Measurements from ENCODE around the gene SMC5.
"Not testable (repeated sequence)": the region's sequence is repeated elsewhere in the genome, so short reads cannot be mapped to it uniquely, and the experiment has no call there.

The SMC5 gene

GRCh38 chr9:70304810-70305209, 46.0 kb downstream of the SMC5 start:
- TF ChIP-seq, protein P1, sequence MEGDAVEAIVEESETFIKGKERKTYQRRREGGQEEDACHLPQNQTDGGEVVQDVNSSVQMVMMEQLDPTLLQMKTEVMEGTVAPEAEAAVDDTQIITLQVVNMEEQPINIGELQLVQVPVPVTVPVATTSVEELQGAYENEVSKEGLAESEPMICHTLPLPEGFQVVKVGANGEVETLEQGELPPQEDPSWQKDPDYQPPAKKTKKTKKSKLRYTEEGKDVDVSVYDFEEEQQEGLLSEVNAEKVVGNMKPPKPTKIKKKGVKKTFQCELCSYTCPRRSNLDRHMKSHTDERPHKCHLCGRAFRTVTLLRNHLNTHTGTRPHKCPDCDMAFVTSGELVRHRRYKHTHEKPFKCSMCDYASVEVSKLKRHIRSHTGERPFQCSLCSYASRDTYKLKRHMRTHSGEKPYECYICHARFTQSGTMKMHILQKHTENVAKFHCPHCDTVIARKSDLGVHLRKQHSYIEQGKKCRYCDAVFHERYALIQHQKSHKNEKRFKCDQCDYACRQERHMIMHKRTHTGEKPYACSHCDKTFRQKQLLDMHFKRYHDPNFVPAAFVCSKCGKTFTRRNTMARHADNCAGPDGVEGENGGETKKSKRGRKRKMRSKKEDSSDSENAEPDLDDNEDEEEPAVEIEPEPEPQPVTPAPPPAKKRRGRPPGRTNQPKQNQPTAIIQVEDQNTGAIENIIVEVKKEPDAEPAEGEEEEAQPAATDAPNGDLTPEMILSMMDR (IDR thresholded peaks at IDR 0.05; ENCODE audit: insufficient read depth, low read depth, low read length, missing control alignments), result no peak
- H3K4me3 ChIP-seq (ENCODE audit: low read length), result no peak overlapping the region
- DNase-seq (ENCODE audit: low read depth), result no peak

- DNase-seq (ENCODE audit: low read depth), result peak; percentile 39
- TF ChIP-seq, protein P1 (IDR thresholded peaks at IDR 0.05; ENCODE audit: insufficient read depth, low read depth, low read length, missing control alignments), result no peak
- no peak overlapping the region for H3K4me3 ChIP-seq (ENCODE audit: low read length)
These were observed 56.6 kb downstream of the SMC5 start for GRCh38 chr9:70315389-70315788.

GRCh38 chr9:70318002-70318401, 59.2 kb downstream of the SMC5 start:
- H3K4me3 ChIP-seq (ENCODE audit: low read length), result no peak overlapping the region
- TF ChIP-seq, protein P1 (IDR thresholded peaks at IDR 0.05; ENCODE audit: insufficient read depth, low read depth, low read length, missing control alignments), result no peak
- no peak for DNase-seq (ENCODE audit: low read depth)

- no peak for DNase-seq (ENCODE audit: low read depth)
- H3K4me3 ChIP-seq (ENCODE audit: low read length), result no peak overlapping the region
- TF ChIP-seq, protein P1 (IDR thresholded peaks at IDR 0.05; ENCODE audit: insufficient read depth, low read depth, low read length, missing control alignments), result no peak
These were observed 63.3 kb downstream of the SMC5 start for GRCh38 chr9:70322096-70322495.

DNA sequence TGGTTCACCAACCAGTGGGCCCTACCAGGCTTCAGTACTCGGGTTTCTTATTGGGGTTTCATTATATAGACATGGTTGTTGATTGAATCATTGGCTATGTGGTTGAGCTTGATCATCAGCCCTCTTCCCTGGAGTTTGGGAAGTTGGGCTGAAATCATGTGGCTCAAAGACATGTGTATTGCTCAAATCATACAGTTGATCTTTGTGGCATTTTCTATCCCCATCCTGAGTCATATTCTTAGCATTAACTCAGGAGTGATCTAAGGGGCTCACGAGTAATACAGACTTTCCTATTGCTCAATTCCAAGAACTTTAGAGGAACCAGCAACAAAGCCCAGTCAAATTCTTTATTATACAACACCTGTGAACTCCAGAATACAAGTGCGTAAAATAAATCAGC, 66.2 kb downstream of the SMC5 start:
- no peak overlapping the region for H3K4me3 ChIP-seq (ENCODE audit: low read length)
- TF ChIP-seq, protein P1 (IDR thresholded peaks at IDR 0.05; ENCODE audit: insufficient read depth, low read depth, low read length, missing control alignments), result no peak
- peak; percentile 70 for DNase-seq (ENCODE audit: low read depth)

- not testable (repeated sequence) for DNase-seq (ENCODE audit: low read depth); H3K4me3 ChIP-seq (ENCODE audit: low read length)
These were observed 69.8 kb downstream of the SMC5 start for GRCh38 chr9:70328625-70329024.

- peak; percentile 21 for DNase-seq (ENCODE audit: low read depth)
- TF ChIP-seq, protein P1 (IDR thresholded peaks at IDR 0.05; ENCODE audit: insufficient read depth, low read depth, low read length, missing control alignments), result peak; percentile 19
- no peak overlapping the region for H3K4me3 ChIP-seq (ENCODE audit: low read length)
These were observed 81.8 kb downstream of the SMC5 start for GRCh38 chr9:70340572-70340971.

Data from epithelial cell of esophagus (primary cell).